Muscle layer of colon (tissue), 2 donors: ENCODE measurements around the gene SLC26A4.

Experiments used
- H3K27ac ChIP-seq: one replicate; pipeline ENCODE4 v1.7.0; 2013; ENCODE audit warnings: low read depth, mild to moderate bottlenecking, low read length, moderate library complexity
- H3K27me3 ChIP-seq, 2 donors: one replicate each; pipeline ENCODE4 v1.7.0; 2013; ENCODE audit warnings: low read length in 2 of 2, mild to moderate bottlenecking in 2 of 2; ENCODE audit not compliant: insufficient read depth in 2 of 2, control insufficient read depth in 1 of 2
- H3K36me3 ChIP-seq: one replicate; pipeline ENCODE4 v1.7.0; 2013; ENCODE audit warnings: mild to moderate bottlenecking, low read length; ENCODE audit not compliant: insufficient read depth
- H3K4me1 ChIP-seq: one replicate; pipeline ENCODE4 v1.7.0; 2013; ENCODE audit warnings: mild to moderate bottlenecking, low read length; ENCODE audit not compliant: insufficient read depth
- H3K4me3 ChIP-seq, 2 donors: one replicate each; pipeline ENCODE4 v1.7.0; 2013; ENCODE audit warnings: low read length in 2 of 2, low read depth in 1 of 2, mild to moderate bottlenecking in 1 of 2, moderate library complexity in 1 of 2
- H3K9ac ChIP-seq: one replicate; pipeline ENCODE4 v1.7.0; 2013; ENCODE audit warnings: low read length
- H3K9me3 ChIP-seq: one replicate; pipeline ENCODE4 v1.7.0; 2013; ENCODE audit warnings: mild to moderate bottlenecking, low read length
- donor health status: abdominal sarcoma.
- donor health status: Adenocarcinoma of cecum.

The SLC26A4 gene

GRCh38 chr7:107701191-107701590, 40.6 kb downstream of the SLC26A4 start:
- Histone ChIP-seq H3K4me1 (peaks cover 6% of the 10 kb centered on the region), H3K27me3 (no peaks in the 10 kb centered on the region), H3K27ac (no peak overlapping the region), H3K4me3 (no peak overlapping the region), H3K36me3 (no peaks in the 10 kb centered on the region), H3K9me3 (no peaks in the 10 kb centered on the region), H3K9ac (no peak overlapping the region)

GRCh38 chr7:107703219-107703618, 42.6 kb downstream of the SLC26A4 start:
- no peaks in the 10 kb centered on the region for H3K4me1 ChIP-seq
- no peaks in the 10 kb centered on the region for H3K9me3 ChIP-seq
- H3K9ac ChIP-seq: no peak overlapping the region
- H3K4me3 ChIP-seq: no peak overlapping the region
- no peaks in the 10 kb centered on the region for H3K27me3 ChIP-seq
- no peaks in the 10 kb centered on the region for H3K36me3 ChIP-seq
- no peak overlapping the region for H3K27ac ChIP-seq

DNA sequence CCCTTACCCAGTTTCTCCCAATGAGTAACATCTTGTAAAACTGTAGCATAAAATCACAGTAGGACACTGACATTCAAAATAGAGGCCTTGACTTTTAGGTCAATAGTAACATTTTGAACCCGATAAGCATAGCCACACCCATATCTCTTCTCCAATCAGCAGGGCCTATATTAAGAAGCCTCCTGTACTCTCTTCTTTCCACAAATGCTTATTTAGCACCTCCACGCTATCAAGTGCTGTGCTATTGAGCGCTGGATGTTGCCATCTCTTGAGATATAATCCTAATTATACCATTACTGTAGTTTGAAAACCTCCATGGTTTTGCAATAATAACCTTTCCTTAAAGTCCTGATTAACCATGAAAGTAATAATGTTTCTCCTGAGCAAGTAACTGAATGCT, 43.2 kb downstream of the SLC26A4 start:
- Histone ChIP-seq H3K9ac (no peak overlapping the region), H3K9me3 (no peaks in the 10 kb centered on the region), H3K36me3 (no peaks in the 10 kb centered on the region), H3K27me3 (no peaks in the 10 kb centered on the region), H3K27ac (no peak overlapping the region), H3K4me1 (no peaks in the 10 kb centered on the region), H3K4me3 (no peak overlapping the region)

DNA sequence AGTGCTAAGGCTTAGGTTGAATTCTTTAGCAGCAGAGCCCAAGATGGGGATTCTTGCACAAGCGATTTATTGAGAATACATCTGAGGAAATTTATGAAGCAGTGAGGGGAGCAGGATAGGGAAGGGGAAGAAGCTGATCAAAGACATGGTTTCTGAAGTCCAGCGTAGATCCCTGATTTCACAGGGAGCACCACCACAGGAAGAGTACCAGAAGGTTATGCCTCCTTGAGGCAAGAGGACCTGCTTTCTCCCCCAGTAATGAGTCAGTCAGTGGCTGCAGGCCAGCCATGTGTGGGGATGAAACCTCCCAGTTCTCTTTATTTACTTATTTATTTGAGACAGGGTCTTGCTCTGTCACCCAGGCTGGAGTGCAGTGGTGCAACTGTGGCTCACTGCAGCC, 48.3 kb downstream of the SLC26A4 start:
- Histone ChIP-seq H3K27me3 (no peaks in the 10 kb centered on the region), H3K9me3 (no peaks in the 10 kb centered on the region), H3K27ac (no peak overlapping the region), H3K9ac (no peak overlapping the region), H3K4me1 (no peaks in the 10 kb centered on the region), H3K4me3 (no peak overlapping the region), H3K36me3 (no peaks in the 10 kb centered on the region)

GRCh38 chr7:107711301-107711700, 50.7 kb downstream of the SLC26A4 start:
- no peaks in the 10 kb centered on the region for H3K36me3 ChIP-seq
- no peaks in the 10 kb centered on the region for H3K9me3 ChIP-seq
- no peak overlapping the region for H3K9ac ChIP-seq
- H3K4me1 ChIP-seq: no peaks in the 10 kb centered on the region
- no peak overlapping the region for H3K27ac ChIP-seq
- H3K27me3 ChIP-seq: no peaks in the 10 kb centered on the region
- H3K4me3 ChIP-seq: no peak overlapping the region

DNA sequence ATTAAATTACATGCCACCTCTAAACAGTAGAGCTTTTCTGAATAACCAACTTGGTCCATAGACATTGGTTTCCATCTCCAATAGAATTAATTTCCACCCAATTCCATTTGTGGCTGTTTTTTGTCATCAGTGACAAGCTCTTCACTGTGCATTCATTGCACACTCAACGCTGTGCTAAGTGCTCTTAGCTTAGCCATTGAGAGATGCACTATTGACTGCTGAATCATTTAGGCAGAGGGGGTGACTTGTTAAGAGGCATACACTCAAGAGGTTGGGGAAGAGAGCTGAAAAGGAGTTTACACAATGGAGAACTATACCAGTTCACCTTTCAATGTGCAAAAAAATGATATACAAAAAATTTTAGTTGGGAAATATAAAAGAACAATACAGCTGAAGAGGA, 51.4 kb downstream of the SLC26A4 start:
- no peak overlapping the region for H3K9ac ChIP-seq
- no peak overlapping the region for H3K27ac ChIP-seq
- H3K4me3 ChIP-seq: no peak overlapping the region
- no peaks in the 10 kb centered on the region for H3K27me3 ChIP-seq
- H3K9me3 ChIP-seq: no peaks in the 10 kb centered on the region
- no peaks in the 10 kb centered on the region for H3K36me3 ChIP-seq
- H3K4me1 ChIP-seq: no peaks in the 10 kb centered on the region

- no peak overlapping the region for H3K27ac ChIP-seq
- H3K4me1 ChIP-seq: no peaks in the 10 kb centered on the region
- no peak overlapping the region for H3K9ac ChIP-seq
- no peak overlapping the region for H3K4me3 ChIP-seq
- H3K9me3 ChIP-seq: no peaks in the 10 kb centered on the region
- no peaks in the 10 kb centered on the region for H3K36me3 ChIP-seq
- no peaks in the 10 kb centered on the region for H3K27me3 ChIP-seq
Measured at GRCh38 chr7:107712896-107713295, 52.3 kb downstream of the SLC26A4 start.

- H3K4me3 ChIP-seq: no peak overlapping the region
- H3K27me3 ChIP-seq: no peaks in the 10 kb centered on the region
- H3K4me1 ChIP-seq: no peaks in the 10 kb centered on the region
- no peak overlapping the region for H3K9ac ChIP-seq
- no peaks in the 10 kb centered on the region for H3K36me3 ChIP-seq
- H3K9me3 ChIP-seq: no peaks in the 10 kb centered on the region
- no peak overlapping the region for H3K27ac ChIP-seq
Measured at GRCh38 chr7:107715531-107715930, 54.9 kb downstream of the SLC26A4 start.

- no peaks in the 10 kb centered on the region for H3K4me1 ChIP-seq
- H3K4me3 ChIP-seq: no peak overlapping the region
- H3K27me3 ChIP-seq: no peaks in the 10 kb centered on the region
- H3K9me3 ChIP-seq: no peaks in the 10 kb centered on the region
- H3K27ac ChIP-seq: no peak overlapping the region
- no peaks in the 10 kb centered on the region for H3K36me3 ChIP-seq
- H3K9ac ChIP-seq: no peak overlapping the region
Measured at GRCh38 chr7:107718456-107719193, 58.0 kb downstream of the SLC26A4 start.

DNA sequence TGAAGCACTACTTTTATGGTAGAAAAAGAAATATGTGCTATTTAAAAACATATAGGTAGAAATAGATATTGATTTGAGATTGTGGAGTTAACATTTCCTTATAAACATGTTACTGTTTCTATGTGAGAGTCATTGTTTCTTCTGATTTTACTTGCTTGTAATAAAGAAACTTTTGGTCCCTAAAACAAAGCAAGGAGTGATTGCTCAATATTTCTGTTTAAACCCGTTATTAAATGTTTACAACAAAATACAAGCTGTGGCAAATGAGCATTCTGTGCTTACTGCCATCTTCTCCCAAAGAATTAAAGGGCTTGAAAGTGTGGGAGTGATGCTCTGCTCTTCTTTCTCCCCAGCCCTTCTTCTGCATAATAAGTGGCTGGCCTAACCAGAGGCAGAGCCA, 60.7 kb downstream of the SLC26A4 start:
- H3K27ac ChIP-seq: no peak overlapping the region

GRCh38 chr7:107723255-107723654, 62.6 kb downstream of the SLC26A4 start:
- Histone ChIP-seq H3K9ac (no peak overlapping the region), H3K4me3 (no peak overlapping the region), H3K27ac (no peak overlapping the region), H3K27me3 (no peaks in the 10 kb centered on the region), H3K9me3 (no peaks in the 10 kb centered on the region), H3K36me3 (no peaks in the 10 kb centered on the region), H3K4me1 (no peaks in the 10 kb centered on the region)

More for the DNA sequence above, 60.7 kb downstream of the SLC26A4 start:
- Histone ChIP-seq H3K9ac (no peak overlapping the region), H3K4me3 (no peak overlapping the region), H3K4me1 (no peaks in the 10 kb centered on the region), H3K9me3 (no peaks in the 10 kb centered on the region), H3K27me3 (no peaks in the 10 kb centered on the region), H3K36me3 (no peaks in the 10 kb centered on the region)

- no peaks in the 10 kb centered on the region for H3K27me3 ChIP-seq
- H3K9me3 ChIP-seq: no peaks in the 10 kb centered on the region
- no peak overlapping the region for H3K9ac ChIP-seq
- no peaks in the 10 kb centered on the region for H3K4me1 ChIP-seq
- H3K4me3 ChIP-seq: no peak overlapping the region
- no peaks in the 10 kb centered on the region for H3K36me3 ChIP-seq
- no peak overlapping the region for H3K27ac ChIP-seq
Measured at GRCh38 chr7:107725138-107725740, 64.6 kb downstream of the SLC26A4 start.
